GM12873 (cell line): ENCODE measurements around the gene BCAS1.
A peak's percentile ranks its signal among the peaks of the same experiment; 100 is the strongest.

ENCODE experiments used
- CTCF ChIP-seq: IDR thresholded peaks from 2 replicates; pipeline ENCODE4 v1.5.1; 2012; ENCODE audit warnings: low read depth, mild to moderate bottlenecking, moderate library complexity, low read length, control low read depth; ENCODE audit not compliant: insufficient read depth; ENCODE audit errors: missing control alignments

BCAS1 gene

GRCh38 chr20:53940360-53940702 lies 130.1 kb downstream of the BCAS1 start:
- no peak for TF ChIP-seq CTCF

GRCh38 chr20:53939572-53940359 lies 130.6 kb downstream of the BCAS1 start:
- peak; percentile 75 for TF ChIP-seq CTCF

GRCh38 chr20:53939190-53939571 lies 131.2 kb downstream of the BCAS1 start:
- no peak for TF ChIP-seq CTCF

- TF ChIP-seq CTCF, result no peak
Observed at GRCh38 chr20:53938739-53939138, 131.7 kb downstream of the BCAS1 start.

- no peak for TF ChIP-seq CTCF
Observed at GRCh38 chr20:53937929-53938367, 132.4 kb downstream of the BCAS1 start.

- TF ChIP-seq CTCF, result no peak
Observed at GRCh38 chr20:53937339-53937741, 133.1 kb downstream of the BCAS1 start.

- no peak for TF ChIP-seq CTCF
Observed at GRCh38 chr20:53935344-53936084, 134.9 kb downstream of the BCAS1 start.
